SU-DHL-6 (cell line): ENCODE measurements around the gene FIBCD1.

Experiments used
- H2AFZ ChIP-seq: fragments of 200-600 bp; sonication (generic); 2 replicates; pipeline ENCODE4 v1.6.1; 2014; ENCODE audit warnings: low read depth, mild to moderate bottlenecking, moderate library complexity, mixed read lengths, antibody characterized with exemption, low read length; ENCODE audit not compliant: severe bottlenecking
- H3F3A ChIP-seq: fragments of 200-600 bp; shearing (Covaris generic); 2 replicates; pipeline ENCODE4 v1.6.0; 2016; ENCODE audit warnings: antibody characterized with exemption, mild to moderate bottlenecking; ENCODE audit not compliant: insufficient read depth
- H3K27ac ChIP-seq: fragments of 200-600 bp; sonication (generic); 2 replicates; pipeline ENCODE4 v1.5.1; 2016; ENCODE audit warnings: low read depth, mild to moderate bottlenecking, low read length, moderate library complexity, mixed read lengths
- H3K27me3 ChIP-seq: fragments of 200-600 bp; sonication (generic), shearing (Covaris generic); 2 replicates; pipeline ENCODE4 v1.6.0; 2014; ENCODE audit warnings: mild to moderate bottlenecking, low read length
- H3K36me3 ChIP-seq: fragments of 200-600 bp; sonication (generic); 2 replicates; pipeline ENCODE4 v1.6.1; 2014; ENCODE audit warnings: mild to moderate bottlenecking, low read length, mixed read lengths
- H3K4me2 ChIP-seq: fragments of 300-600, 200-600 bp; shearing (Covaris generic), sonication (generic); 2 replicates; pipeline ENCODE4 v1.6.0; 2014; ENCODE audit warnings: low read length, low read depth, mild to moderate bottlenecking; ENCODE audit not compliant: poor library complexity, severe bottlenecking
- H3K4me3 ChIP-seq: fragments of 200-600 bp; sonication (generic); 2 replicates; pipeline ENCODE4 v1.5.1; 2014; ENCODE audit warnings: antibody characterized with exemption, low read length, mild to moderate bottlenecking, mixed read lengths; ENCODE audit not compliant: insufficient read depth, poor library complexity, severe bottlenecking
- H3K79me2 ChIP-seq: fragments of 200-600 bp; sonication (generic); 2 replicates; pipeline ENCODE4 v1.6.1; 2014; ENCODE audit warnings: mild to moderate bottlenecking, low read length, moderate library complexity; ENCODE audit not compliant: insufficient read depth
- H3K9ac ChIP-seq: fragments of 200-600 bp; sonication (generic); 2 replicates; pipeline ENCODE4 v1.7.0; 2014; ENCODE audit warnings: mild to moderate bottlenecking, low read length
- H3K9me2 ChIP-seq: fragments of 200-600 bp; sonication (generic); replicated peaks from 2 replicates; pipeline ENCODE4 v1.6.1; 2014; ENCODE audit warnings: low read length; ENCODE audit not compliant: insufficient read depth
- H3K9me3 ChIP-seq: fragments of 200-600 bp; sonication (generic); 2 replicates; pipeline ENCODE4 v1.6.1; 2014; ENCODE audit warnings: low read length, mixed read lengths; ENCODE audit not compliant: insufficient read depth
- H4K20me1 ChIP-seq: fragments of 200-600 bp; sonication (generic); 2 replicates; pipeline ENCODE4 v1.6.1; 2014; ENCODE audit warnings: low read depth, mild to moderate bottlenecking, antibody characterized with exemption, low read length, moderate library complexity, mixed read lengths
- EZH2phosphoT487 ChIP-seq: fragments of 200-600 bp; sonication (generic), shearing (Covaris generic); conservative IDR thresholded peaks from 2 replicates; pipeline ENCODE4 v1.6.1; 2018; ENCODE audit warnings: mild to moderate bottlenecking, antibody characterized with exemption, low read length, moderate library complexity, mixed read lengths
- TF ChIP-seq, protein P1 (sequence below): fragments of 200-600 bp; sonication (generic); IDR thresholded peaks from one replicate; pipeline ENCODE4 v1.5.1; 2017; ENCODE audit warnings: antibody characterized with exemption, mild to moderate bottlenecking, low read length, moderate library complexity; ENCODE audit not compliant: insufficient read depth, poor library complexity, severe bottlenecking

Gene FIBCD1

DNA sequence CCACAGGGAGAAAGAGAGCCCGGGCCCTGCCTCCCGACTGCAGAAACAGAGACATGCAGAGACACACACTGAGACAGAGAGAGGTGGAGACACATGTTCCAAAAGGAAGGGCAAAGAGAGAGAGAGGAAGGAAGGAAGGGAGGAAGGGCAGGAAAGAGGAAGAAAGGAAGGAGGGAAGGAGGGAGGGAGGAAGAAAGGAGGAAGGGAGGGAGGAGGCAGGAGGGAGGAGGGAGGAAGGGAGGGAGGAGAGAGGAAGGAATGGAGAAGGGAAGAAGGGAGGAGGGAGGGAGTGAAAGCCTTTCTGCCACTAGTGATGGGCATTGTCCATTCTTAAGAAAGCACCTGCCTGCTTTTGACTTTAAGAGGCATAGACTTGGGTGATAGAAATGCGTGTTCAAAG lies 31.8 kb upstream of the FIBCD1 start:
- H3K4me2 ChIP-seq, result no peak overlapping the region
- no peak overlapping the region for H3K9ac ChIP-seq
- no peak overlapping the region for H2AFZ ChIP-seq
- TF ChIP-seq EZH2phosphoT487, result no peak
- TF ChIP-seq, protein P1, sequence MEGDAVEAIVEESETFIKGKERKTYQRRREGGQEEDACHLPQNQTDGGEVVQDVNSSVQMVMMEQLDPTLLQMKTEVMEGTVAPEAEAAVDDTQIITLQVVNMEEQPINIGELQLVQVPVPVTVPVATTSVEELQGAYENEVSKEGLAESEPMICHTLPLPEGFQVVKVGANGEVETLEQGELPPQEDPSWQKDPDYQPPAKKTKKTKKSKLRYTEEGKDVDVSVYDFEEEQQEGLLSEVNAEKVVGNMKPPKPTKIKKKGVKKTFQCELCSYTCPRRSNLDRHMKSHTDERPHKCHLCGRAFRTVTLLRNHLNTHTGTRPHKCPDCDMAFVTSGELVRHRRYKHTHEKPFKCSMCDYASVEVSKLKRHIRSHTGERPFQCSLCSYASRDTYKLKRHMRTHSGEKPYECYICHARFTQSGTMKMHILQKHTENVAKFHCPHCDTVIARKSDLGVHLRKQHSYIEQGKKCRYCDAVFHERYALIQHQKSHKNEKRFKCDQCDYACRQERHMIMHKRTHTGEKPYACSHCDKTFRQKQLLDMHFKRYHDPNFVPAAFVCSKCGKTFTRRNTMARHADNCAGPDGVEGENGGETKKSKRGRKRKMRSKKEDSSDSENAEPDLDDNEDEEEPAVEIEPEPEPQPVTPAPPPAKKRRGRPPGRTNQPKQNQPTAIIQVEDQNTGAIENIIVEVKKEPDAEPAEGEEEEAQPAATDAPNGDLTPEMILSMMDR, result no peak
- H4K20me1 ChIP-seq, result no peaks in the 10 kb centered on the region
- H3K9me3 ChIP-seq, result no peaks in the 10 kb centered on the region
- H3K4me3 ChIP-seq, result no peak overlapping the region
- H3K79me2 ChIP-seq, result no peaks in the 10 kb centered on the region
- H3K36me3 ChIP-seq, result no peaks in the 10 kb centered on the region
- no peaks in the 10 kb centered on the region for H3K27me3 ChIP-seq
- H3F3A ChIP-seq, result no peaks in the 10 kb centered on the region
- no peak overlapping the region for H3K27ac ChIP-seq
- no peaks in the 10 kb centered on the region for H3K9me2 ChIP-seq

GRCh38 chr9:130970052-130970451 lies 31.0 kb upstream of the FIBCD1 start:
- Histone ChIP-seq H3K9ac (no peak overlapping the region), H2AFZ (no peak overlapping the region), H3K4me3 (no peak overlapping the region), H3K79me2 (no peaks in the 10 kb centered on the region), H3F3A (no peaks in the 10 kb centered on the region), H3K27ac (no peak overlapping the region), H4K20me1 (no peaks in the 10 kb centered on the region), H3K4me2 (no peak overlapping the region), H3K9me3 (no peaks in the 10 kb centered on the region), H3K27me3 (no peaks in the 10 kb centered on the region), H3K9me2 (no peaks in the 10 kb centered on the region), H3K36me3 (no peaks in the 10 kb centered on the region)
- no peak for TF ChIP-seq EZH2phosphoT487
- TF ChIP-seq, protein P1, result no peak

- no peaks in the 10 kb centered on the region for H4K20me1 ChIP-seq
- no peaks in the 10 kb centered on the region for H3K9me2 ChIP-seq
- H3K79me2 ChIP-seq, result no peaks in the 10 kb centered on the region
- no peaks in the 10 kb centered on the region for H3K27me3 ChIP-seq
- no peaks in the 10 kb centered on the region for H3F3A ChIP-seq
- no peak overlapping the region for H3K4me2 ChIP-seq
- no peaks in the 10 kb centered on the region for H3K36me3 ChIP-seq
- H3K27ac ChIP-seq, result no peak overlapping the region
- no peaks in the 10 kb centered on the region for H3K9me3 ChIP-seq
- H2AFZ ChIP-seq, result no peak overlapping the region
- H3K4me3 ChIP-seq, result no peak overlapping the region
- no peak overlapping the region for H3K9ac ChIP-seq
- no peak for TF ChIP-seq EZH2phosphoT487
- TF ChIP-seq, protein P1, result no peak
These were observed 26.6 kb upstream of the FIBCD1 start for GRCh38 chr9:130965680-130966079.

GRCh38 chr9:130963916-130964315 lies 24.9 kb upstream of the FIBCD1 start:
- Histone ChIP-seq H3K27me3 (no peaks in the 10 kb centered on the region), H3K9ac (no peak overlapping the region), H3K9me2 (no peaks in the 10 kb centered on the region), H2AFZ (no peak overlapping the region), H3K27ac (no peak overlapping the region), H4K20me1 (no peaks in the 10 kb centered on the region), H3K4me3 (no peak overlapping the region), H3K9me3 (peaks cover 3% of the 10 kb centered on the region; the same call in 1 of the 2 replicates), H3K4me2 (no peak overlapping the region), H3K79me2 (no peaks in the 10 kb centered on the region), H3F3A (no peaks in the 10 kb centered on the region), H3K36me3 (no peaks in the 10 kb centered on the region)
- TF ChIP-seq EZH2phosphoT487, result no peak
- TF ChIP-seq, protein P1, result no peak
